SU-DHL-6 (cell line): Measurements from ENCODE around the gene HPS6.

Source experiments
- EZH2phosphoT487 ChIP-seq: fragments of 200-600 bp; sonication (generic), shearing (Covaris generic); conservative IDR thresholded peaks from 2 replicates; pipeline ENCODE4 v1.6.1; 2018; ENCODE audit warnings: mild to moderate bottlenecking, antibody characterized with exemption, low read length, moderate library complexity, mixed read lengths
- TF ChIP-seq, protein P1 (sequence below): fragments of 200-600 bp; sonication (generic); IDR thresholded peaks from one replicate; pipeline ENCODE4 v1.5.1; 2017; ENCODE audit warnings: antibody characterized with exemption, mild to moderate bottlenecking, low read length, moderate library complexity; ENCODE audit not compliant: insufficient read depth, poor library complexity, severe bottlenecking

DNA sequence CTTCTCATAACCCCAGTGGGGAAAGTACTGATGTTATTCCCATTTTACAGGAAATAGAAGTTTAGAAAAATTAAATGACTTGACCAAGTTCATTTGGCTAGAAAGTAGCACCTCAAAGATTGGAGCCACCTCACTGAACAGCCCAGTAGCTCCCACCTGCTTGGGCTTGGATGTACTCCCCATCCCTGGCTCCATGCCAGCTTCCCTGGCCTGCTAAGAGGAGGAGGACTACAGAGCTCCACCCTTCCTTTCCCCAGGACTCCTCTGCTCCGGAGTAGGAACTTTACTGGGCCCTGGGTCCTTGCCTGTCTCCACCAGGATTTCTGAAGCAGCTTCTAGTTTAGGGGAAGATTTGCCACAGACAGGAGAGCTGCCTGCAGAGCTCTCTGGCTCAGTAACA lies 3.1 kb downstream of the HPS6 start:
- TF ChIP-seq, protein P1, sequence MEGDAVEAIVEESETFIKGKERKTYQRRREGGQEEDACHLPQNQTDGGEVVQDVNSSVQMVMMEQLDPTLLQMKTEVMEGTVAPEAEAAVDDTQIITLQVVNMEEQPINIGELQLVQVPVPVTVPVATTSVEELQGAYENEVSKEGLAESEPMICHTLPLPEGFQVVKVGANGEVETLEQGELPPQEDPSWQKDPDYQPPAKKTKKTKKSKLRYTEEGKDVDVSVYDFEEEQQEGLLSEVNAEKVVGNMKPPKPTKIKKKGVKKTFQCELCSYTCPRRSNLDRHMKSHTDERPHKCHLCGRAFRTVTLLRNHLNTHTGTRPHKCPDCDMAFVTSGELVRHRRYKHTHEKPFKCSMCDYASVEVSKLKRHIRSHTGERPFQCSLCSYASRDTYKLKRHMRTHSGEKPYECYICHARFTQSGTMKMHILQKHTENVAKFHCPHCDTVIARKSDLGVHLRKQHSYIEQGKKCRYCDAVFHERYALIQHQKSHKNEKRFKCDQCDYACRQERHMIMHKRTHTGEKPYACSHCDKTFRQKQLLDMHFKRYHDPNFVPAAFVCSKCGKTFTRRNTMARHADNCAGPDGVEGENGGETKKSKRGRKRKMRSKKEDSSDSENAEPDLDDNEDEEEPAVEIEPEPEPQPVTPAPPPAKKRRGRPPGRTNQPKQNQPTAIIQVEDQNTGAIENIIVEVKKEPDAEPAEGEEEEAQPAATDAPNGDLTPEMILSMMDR = no peak
- no peak for TF ChIP-seq EZH2phosphoT487
